Mesodermal cell (in vitro differentiated cells): Measurements from ENCODE around the gene IFIT3.
"Not testable (repeated sequence)": the region's sequence is repeated elsewhere in the genome, so short reads cannot be mapped to it uniquely, and the experiment has no call there.

Experiments
- H3K27ac ChIP-seq: 2 replicates; pipeline ENCODE4 v1.7.0; 2013; ENCODE audit warnings: mild to moderate bottlenecking, low read depth, low read length, moderate library complexity; ENCODE audit not compliant: severe bottlenecking
- H3K36me3 ChIP-seq: 2 replicates; pipeline ENCODE4 v1.7.1; 2013; ENCODE audit warnings: mild to moderate bottlenecking, low read length, moderate library complexity; ENCODE audit not compliant: control insufficient read depth, insufficient read depth
- H3K4me1 ChIP-seq: one replicate; pipeline ENCODE4 v1.7.1; 2013; ENCODE audit warnings: mild to moderate bottlenecking, low read length; ENCODE audit not compliant: insufficient read depth, control insufficient read depth, poor library complexity, severe bottlenecking
- H3K4me3 ChIP-seq: 2 replicates; pipeline ENCODE4 v1.7.0; 2013; ENCODE audit warnings: low read length, control low read depth, mild to moderate bottlenecking; ENCODE audit not compliant: insufficient read depth, poor library complexity, severe bottlenecking; ENCODE audit errors: extremely low read depth
- H3K9me3 ChIP-seq: 2 replicates; pipeline ENCODE4 v1.7.1; 2013; ENCODE audit warnings: mild to moderate bottlenecking, low read length, moderate library complexity; ENCODE audit not compliant: control insufficient read depth
- WGBS, 2 experiments: methylation state at CpG; one replicate each; pipeline ENCODE4 v1.1.5; 2013; ENCODE audit warnings: missing lambda C conversion rate in 2 of 2; ENCODE audit not compliant: insufficient coverage in 2 of 2; 5-methylcytosine and 5-hydroxymethylcytosine counted together

IFIT3 gene

DNA sequence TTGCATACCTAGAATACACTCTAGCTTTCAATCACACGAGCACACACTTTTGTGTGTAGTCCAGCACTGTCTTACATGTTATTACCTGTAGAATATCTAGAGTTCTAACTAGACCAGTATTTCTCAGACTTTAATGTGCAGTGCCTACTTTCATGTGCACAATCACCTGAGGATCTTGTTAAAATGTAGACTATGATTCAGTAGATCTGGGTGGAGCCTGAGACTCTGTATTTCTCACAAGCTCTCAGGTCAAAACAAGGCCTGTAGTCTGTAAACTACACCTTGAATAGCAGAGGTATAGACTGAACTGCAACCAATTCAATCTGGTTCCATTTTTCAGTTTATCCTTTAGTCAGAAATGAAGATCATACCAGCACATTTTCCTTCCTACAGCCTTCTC lies 14.8 kb upstream of the IFIT3 start:
- Histone ChIP-seq H3K4me3 (no peak overlapping the region), H3K4me1 (no peaks in the 10 kb centered on the region), H3K36me3 (no peaks in the 10 kb centered on the region), H3K27ac (no peak overlapping the region), H3K9me3 (no peaks in the 10 kb centered on the region)
- WGBS, 2 experiments, result 80% methylated on average over 1 of the region's 1 CpG; no CpG with 5 or more reads in 1 of the 2 experiments

DNA sequence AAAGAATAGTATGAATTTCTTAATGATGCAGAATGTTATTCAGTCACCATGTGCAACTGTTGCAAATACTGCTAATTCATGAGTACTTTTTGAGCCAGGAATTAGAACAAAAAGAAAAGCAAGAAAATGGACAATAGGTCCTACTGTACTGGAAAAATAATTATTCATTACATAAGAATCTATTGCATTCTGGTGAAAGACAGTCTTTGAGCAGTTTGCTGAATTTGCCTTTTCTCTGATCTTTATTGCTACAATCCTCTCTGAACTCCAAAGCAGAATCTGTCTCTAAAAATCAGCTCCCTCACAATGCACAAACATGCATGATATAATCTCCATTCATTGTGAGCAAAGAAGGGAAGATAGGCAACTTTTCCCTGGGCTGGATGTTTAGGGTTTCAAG lies 13.1 kb upstream of the IFIT3 start:
- Histone ChIP-seq H3K27ac (no peak overlapping the region), H3K4me3 (no peak overlapping the region), H3K36me3 (no peaks in the 10 kb centered on the region), H3K4me1 (no peaks in the 10 kb centered on the region), H3K9me3 (no peaks in the 10 kb centered on the region)

DNA sequence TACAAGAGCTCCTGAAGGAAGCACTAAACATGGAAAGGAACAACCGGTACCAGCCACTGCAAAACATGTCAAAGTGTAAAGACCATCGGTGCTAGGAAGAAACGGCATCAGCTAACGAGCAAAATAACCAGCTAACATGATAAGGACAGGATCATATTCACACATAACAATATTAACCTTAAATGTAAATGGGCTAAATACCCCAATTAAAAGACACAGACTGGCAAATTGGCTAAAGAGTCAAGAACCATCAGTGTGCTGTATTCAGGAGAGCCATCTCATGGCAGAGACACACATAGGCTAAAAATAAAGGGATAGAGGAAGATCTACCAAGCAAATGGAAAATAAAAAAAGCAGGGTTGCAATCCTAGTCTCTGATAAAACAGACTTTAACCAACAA lies 9.8 kb upstream of the IFIT3 start:
- 80% methylated on average over 1 to 2 of the region's 4 CpGs for WGBS, 2 experiments
- not testable (repeated sequence) for H3K9me3 ChIP-seq, H3K36me3 ChIP-seq, H3K4me3 ChIP-seq, H3K4me1 ChIP-seq, H3K27ac ChIP-seq

DNA sequence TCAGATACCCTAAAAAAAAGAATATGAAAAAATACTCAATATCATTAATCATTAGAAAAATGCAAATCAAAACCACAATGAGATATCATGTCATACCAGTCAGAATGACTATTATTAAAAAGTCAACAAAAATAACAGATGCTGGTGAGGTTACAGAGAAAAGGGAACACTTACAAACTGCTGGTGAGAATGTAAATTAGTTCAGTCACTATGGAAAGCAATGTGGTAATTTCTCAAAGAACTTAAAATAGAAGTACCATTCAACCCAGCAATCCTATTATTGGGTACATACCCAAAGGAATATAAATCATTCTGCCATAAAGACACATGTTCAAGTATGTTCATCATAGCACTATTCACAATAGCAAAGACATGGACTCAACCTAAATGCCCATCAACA lies 2.7 kb upstream of the IFIT3 start:
- H3K9me3 ChIP-seq, H3K36me3 ChIP-seq, H3K27ac ChIP-seq, H3K4me3 ChIP-seq: not testable (repeated sequence)
- H3K4me1 ChIP-seq, result peaks cover 14% of the 10 kb centered on the region

DNA sequence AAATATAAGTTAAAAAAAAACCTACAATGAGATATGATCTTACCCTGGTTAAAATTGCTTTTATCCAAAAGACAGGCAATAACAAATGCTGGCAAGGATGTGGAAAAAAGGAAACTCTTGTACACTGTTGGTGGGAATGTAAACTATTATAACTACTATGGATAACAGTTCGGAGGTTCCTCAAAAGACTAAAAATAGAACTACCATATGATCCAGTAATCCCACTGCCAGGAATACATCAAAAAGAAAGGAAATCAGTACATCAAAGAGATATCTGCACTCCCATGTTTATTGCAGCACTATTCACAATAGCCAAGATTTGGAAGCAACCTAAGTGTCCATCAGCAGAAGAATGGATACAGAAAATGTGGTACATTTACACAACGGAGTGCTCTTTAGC lies 1.9 kb upstream of the IFIT3 start:
- not testable (repeated sequence) for H3K27ac ChIP-seq, H3K4me3 ChIP-seq, H3K36me3 ChIP-seq, H3K9me3 ChIP-seq
- peaks cover 14% of the 10 kb centered on the region for H3K4me1 ChIP-seq
- 100% methylated on average over 1 of the region's 2 CpGs for WGBS, 2 experiments

DNA sequence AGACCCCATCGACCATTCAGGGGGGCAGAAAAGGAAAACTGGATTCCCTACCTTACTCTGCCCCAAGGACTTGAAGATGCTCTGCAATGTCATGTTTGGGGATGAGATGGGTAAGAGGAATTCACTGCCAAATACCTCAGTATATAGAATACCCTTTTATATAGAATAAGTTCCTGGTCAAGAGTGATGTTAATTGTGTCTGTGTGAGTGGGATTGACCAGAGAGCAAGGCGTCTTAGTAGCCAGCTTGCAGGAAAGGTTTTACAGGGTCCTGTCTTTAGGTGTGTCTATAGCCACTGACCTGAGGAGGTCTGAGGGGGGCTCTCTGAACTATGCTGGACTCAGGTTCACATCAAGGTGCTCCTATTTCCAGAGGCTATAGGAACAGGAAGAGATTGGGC lies 1.4 kb downstream of the IFIT3 start:
- WGBS, 2 experiments, result 100% methylated on average over 1 of the region's 2 CpGs
- H3K27ac ChIP-seq, result no peak overlapping the region

DNA sequence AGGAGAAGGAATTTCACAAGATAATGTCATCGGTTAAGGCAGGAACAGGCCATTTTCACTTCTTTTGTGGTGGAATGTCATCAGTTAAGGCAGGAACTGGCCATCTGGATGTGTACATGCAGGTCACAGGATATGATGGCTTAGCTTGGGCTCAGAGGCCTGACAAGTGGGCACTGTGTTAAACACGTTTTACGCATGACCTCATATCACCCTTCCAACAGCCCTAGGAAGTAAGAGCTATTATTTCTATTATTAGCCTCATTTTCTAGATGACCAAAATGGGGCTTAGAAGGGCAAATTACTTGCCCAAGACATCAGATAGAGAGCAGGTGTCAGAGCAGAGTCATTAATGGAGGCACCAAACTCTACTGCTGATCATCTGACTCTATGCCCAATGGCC lies 2.2 kb downstream of the IFIT3 start:
- H3K36me3 ChIP-seq, H3K27ac ChIP-seq, H3K4me3 ChIP-seq, H3K9me3 ChIP-seq: not testable (repeated sequence)
- H3K4me1 ChIP-seq, result peaks cover 25% of the 10 kb centered on the region
- WGBS, 2 experiments, result no CpG with 5 or more reads among the region's 3 CpGs

More for the DNA sequence above, 1.4 kb downstream of the IFIT3 start:
- no peaks in the 10 kb centered on the region for H3K9me3 ChIP-seq
- no peak overlapping the region for H3K4me3 ChIP-seq
- H3K4me1 ChIP-seq, result peaks cover 25% of the 10 kb centered on the region
- no peaks in the 10 kb centered on the region for H3K36me3 ChIP-seq

DNA sequence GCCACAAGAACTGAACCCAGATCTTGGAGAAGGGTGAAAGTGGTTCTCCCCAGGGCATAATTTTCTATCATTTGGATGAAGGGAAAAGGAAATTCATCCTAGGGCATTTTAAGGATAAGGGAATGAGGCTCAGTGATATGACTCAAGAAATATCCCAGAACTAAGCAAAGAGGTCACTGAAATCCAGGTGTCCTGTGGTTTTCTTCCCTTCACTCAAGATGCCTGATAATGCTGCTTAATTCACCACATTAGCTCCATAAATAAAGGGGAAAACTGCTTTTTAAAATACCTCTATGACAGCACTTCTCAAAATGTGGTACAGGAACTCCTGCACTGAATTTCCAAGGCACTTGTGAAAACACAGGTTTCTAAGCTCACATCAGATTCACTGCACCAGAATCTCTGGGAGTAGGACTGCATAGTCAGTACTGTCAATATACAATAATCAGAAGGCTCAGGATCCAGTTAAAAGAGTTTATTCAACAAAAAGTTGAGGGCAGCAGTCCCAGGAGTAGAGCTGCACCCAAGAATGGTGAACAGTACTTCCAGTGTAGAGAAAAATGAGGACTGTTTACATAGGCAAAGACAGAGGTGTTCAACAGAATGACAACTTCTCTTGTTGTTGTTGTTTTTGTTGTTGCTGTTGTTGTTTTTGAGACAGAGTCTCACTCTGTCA lies 2.9 kb downstream of the IFIT3 start:
- H3K9me3 ChIP-seq, result no peaks in the 10 kb centered on the region
- H3K4me3 ChIP-seq, result no peak overlapping the region
- H3K27ac ChIP-seq, result no peak overlapping the region
- no peaks in the 10 kb centered on the region for H3K36me3 ChIP-seq
- peaks cover 25% of the 10 kb centered on the region for H3K4me1 ChIP-seq

DNA sequence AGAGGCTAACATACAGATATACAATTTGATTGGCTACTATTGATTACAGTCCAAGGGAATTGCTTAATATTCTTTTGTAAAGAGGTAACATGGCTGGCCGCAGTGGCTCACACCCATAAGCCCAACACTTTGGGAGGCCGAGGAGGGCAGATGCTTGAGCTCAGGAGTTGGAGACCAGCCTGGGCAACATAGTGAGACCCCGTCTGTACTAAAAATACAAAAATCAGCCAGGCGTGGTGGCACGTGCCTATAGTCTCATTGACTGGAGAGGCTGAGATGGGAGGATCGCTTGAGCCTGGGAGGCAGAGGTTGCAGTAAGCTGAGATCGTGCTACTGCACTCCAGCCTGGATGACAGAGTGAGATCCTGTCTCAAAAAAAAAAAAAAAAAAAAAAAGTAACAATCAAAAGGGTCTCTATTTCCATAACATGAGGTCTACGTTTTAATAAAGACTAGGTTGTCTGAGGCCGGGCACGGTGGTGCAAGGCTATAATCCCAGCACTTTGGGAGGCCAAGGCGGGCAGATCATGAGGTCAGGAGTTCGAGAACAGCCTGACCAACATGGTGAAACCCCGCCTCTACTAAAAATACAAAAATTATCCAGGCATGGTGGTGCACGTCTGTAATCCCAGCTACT lies 3.8 kb downstream of the IFIT3 start:
- not testable (repeated sequence) for H3K36me3 ChIP-seq, H3K9me3 ChIP-seq, H3K27ac ChIP-seq, H3K4me3 ChIP-seq
- H3K4me1 ChIP-seq, result peaks cover 25% of the 10 kb centered on the region
- 90 to 97% methylated on average over 10 to 11 of the region's 14 CpGs for WGBS, 2 experiments

DNA sequence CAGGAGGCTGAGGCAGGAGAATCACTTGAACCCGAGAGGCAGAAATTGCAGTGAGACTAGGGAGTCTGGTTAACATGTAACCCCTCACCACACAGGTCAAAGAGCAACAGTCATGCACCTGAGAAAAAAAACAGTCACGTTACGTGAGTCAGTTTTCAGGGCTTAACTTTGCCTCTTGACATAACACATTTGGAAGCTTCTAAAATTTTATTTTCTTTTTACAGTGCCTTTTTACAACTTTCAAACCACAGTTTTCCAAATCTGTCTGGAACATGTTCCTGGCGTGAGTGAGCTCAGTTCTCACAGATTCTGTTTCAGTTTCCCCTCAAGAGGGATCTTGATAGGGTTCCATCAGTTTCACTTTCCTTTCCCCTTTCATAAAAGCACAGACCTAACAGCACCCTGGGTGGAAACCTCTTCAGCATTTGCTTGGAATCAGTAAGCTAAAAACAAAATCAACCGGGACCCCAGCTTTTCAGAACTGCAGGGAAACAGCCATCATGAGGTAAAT lies 4.4 kb downstream of the IFIT3 start:
- peak overlapping the region; percentile 57 for H3K27ac ChIP-seq
- 74 to 85% methylated on average over 5 of the region's 5 CpGs for WGBS, 2 experiments
- H3K36me3 ChIP-seq, result no peaks in the 10 kb centered on the region
- peaks cover 25% of the 10 kb centered on the region for H3K4me1 ChIP-seq
- H3K4me3 ChIP-seq, result no peak overlapping the region
- no peaks in the 10 kb centered on the region for H3K9me3 ChIP-seq

DNA sequence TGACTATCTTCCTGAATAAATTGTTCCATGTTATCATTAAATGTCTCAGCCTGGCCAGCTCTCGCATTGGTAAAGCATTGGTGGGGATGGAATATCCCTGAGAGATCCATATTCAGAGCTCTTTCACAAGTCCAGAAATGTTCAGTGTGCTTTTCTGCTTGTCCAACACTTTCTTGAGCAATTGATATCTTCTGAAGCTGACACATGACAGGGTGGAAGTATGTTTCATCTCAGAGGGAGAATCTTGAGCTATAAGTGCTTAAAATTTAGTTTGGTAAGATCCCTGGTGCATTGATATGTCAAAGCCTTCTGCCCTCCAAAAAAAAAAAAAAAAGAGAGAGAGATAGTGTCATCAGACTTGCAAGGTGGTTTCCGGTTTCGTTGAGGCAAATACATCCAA lies 7.4 kb downstream of the IFIT3 start:
- H3K36me3 ChIP-seq, result no peaks in the 10 kb centered on the region
- peaks cover 12% of the 10 kb centered on the region for H3K4me1 ChIP-seq
- H3K27ac ChIP-seq, result no peak overlapping the region
- no peak overlapping the region for H3K4me3 ChIP-seq
- no peaks in the 10 kb centered on the region for H3K9me3 ChIP-seq
- WGBS, 2 experiments, result 100% methylated on average over 1 of the region's 3 CpGs; no CpG with 5 or more reads in 1 of the 2 experiments
